Heart right ventricle (tissue), 16 donors: ENCODE measurements around the gene RNU7-1. TPM values are rescaled to one million over a fixed set of nuclear protein-coding genes. Genes with fewer than 3 reads are reported as not detected.
A peak's percentile ranks its signal among the peaks of the same experiment; 100 is the strongest.

ENCODE experiments used
- ATAC-seq, 8 donors: fragments of 200-7000 bp; cut with Tn5 transposase; one replicate each; pipeline ENCODE4 v1.9.1; 2020; ENCODE audit warnings: mild to moderate bottlenecking in 8 of 8, moderate library complexity in 8 of 8, moderate number of reproducible peaks in 1 of 8
- DNase-seq, 2 donors: peaks; one replicate each; pipeline ENCODE4 v3.0.0-alpha.2; 2020
- H3K27ac ChIP-seq, 10 donors: fragments of 200-600 bp; sonication (generic) in 2 of 10; one replicate each; pipeline versions ENCODE4 v1.5.0 to v1.8.0; 2020 to 2022; ENCODE audit warnings: mild to moderate bottlenecking in 3 of 10
- H3K27me3 ChIP-seq, 7 donors: fragments of 200-600 bp; one replicate each; pipeline ENCODE4 v1.8.0; 2021 to 2022; ENCODE audit warnings: mild to moderate bottlenecking in 2 of 7
- H3K36me3 ChIP-seq, 9 donors: fragments of 200-600 bp; sonication (generic) in 1 of 9; one replicate each; pipeline versions ENCODE4 v1.5.0 to v1.8.0; 2020 to 2022; ENCODE audit warnings: mild to moderate bottlenecking in 2 of 9
- H3K4me1 ChIP-seq, 9 donors: fragments of 200-600 bp; sonication (generic) in 1 of 9; one replicate each; pipeline versions ENCODE4 v1.5.0 to v1.8.0; 2020 to 2022; ENCODE audit warnings: mild to moderate bottlenecking in 4 of 9
- H3K4me3 ChIP-seq, 10 donors: fragments of 200-600 bp; sonication (generic) in 2 of 10; one replicate each; pipeline versions ENCODE4 v1.5.0 to v1.8.0; 2020 to 2022; ENCODE audit warnings: mild to moderate bottlenecking in 7 of 10, moderate library complexity in 2 of 10
- H3K9me3 ChIP-seq, 11 donors: fragments of 200-600 bp in 10 of 11; sonication (generic) in 2 of 11; one replicate each; pipeline versions ENCODE4 v1.5.0 to v1.8.0; 2013 to 2022; ENCODE audit warnings: mild to moderate bottlenecking in 2 of 11, control low read depth in 1 of 11, moderate library complexity in 1 of 11
- WGBS, 2 donors: extraction: QIAGEN DNeasy Blood & Tissue Kit; methylation state at CpG; one replicate each; pipeline ENCODE4 v1.1.7; 2013; ENCODE audit warnings: inconsistent platforms in 1 of 2; 5-methylcytosine and 5-hydroxymethylcytosine counted together
- intact Hi-C, 10 donors: fragments of 100-400 bp; cut with DNase I; formaldehyde crosslinking; loops; one replicate each; pipeline versions ENCODE4 v1.11.1 to v1.14.2; 2022
- polyA plus RNA-seq, 2 donors: library from polyadenylated mRNA; stranded (reverse); fragments of 200-250 nt; gene quantifications; one replicate each; pipeline ENCODE4 v1.2.3, GENCODE V29; 2013
- total RNA-seq, 10 donors: library from RNA; stranded (reverse); fragmentation: NEBNext Ultra II Directional in 3 of 10; extraction: Animal tissue kit (Norgen Biotek cat#: 25700) in 3 of 10; gene quantifications; one replicate each; pipeline versions ENCODE4 v1.2.1 to v1.2.4, GENCODE V29; 2021 to 2023
- TF ChIP-seq, protein P1 (sequence below), 9 donors: fragments of 200-600 bp; sonication (generic) in 2 of 9; IDR thresholded peaks; one replicate each; pipeline versions ENCODE4 v1.5.0 to v1.8.0; 2021 to 2022; ENCODE audit warnings: antibody characterized with exemption in 9 of 9, mild to moderate bottlenecking in 5 of 9, moderate library complexity in 1 of 9
- donor health status: Arrhythmogenic right ventricular cardiomyopathy.
- donor health status: ischemic (EF 13 %, LVEDD 7.1; RV severe dilation, severe dysfunction).
- donor health status: healthy with polysubstance abuse.
- donor health status: DM: no; HTN: yes; CAD: no.
- donor health status: DM: no; HTN: no; CAD: no.
- donor health status: ischemic (EF 25% LVEDD 6.9; RV normal size, moderate dysfunction).
- donor health status: ischemic (EF 25% LVEDD 5.7; RV mildly dilated, moderate dysfunction).
- donor health status: healthy.
- donor health status: DM: yes; HTN: yes; CAD: no.
- donor health status: Ischemic cardiomyopathy.
- donor health status: ischemic (EF 35%, LVEDD 5.7; RV mildly dilated, moderate dysfunction).
- donor health status: nonischemic (EF 11% LVEDD 7.7; RV severe dilation, severe dysfunction).
- donor health status: DM: yes; HTN: yes; CAD: no.
- donor health status: PGD.
- donor health status: ischemic (EF 29% LVEDD 5.4; RV normal size, mild dysfunction).
- donor health status: nonischemic (EF 23%, LVEDD 6.1; RV moderate dilation, normal function).

The RNU7-1 gene
- total and polyA plus RNA-seq, 12 donors = not detected

DNA sequence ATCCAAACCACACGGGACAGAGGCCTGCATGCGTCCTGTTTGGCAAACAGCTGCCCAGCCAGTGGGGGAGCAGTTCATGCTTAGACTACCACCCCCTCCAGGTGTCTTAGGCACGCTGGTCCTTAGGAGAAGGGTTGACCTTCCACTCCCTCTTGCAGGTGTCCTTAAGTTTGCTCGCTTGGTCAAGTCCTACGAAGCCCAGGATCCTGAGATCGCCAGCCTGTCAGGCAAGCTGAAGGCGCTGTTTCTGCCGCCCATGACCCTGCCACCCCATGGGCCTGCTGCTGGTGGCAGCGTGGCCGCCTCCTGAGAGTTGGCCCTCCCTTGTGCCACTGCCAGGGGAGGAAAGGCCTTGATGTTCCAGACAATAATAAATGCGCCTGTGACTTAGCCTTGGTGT is 2.0 kb downstream of the RNU7-1 start:
- Histone ChIP-seq H3K27ac (peak overlapping the region in 6 of 10 donors; percentile 9 to 99 (median 75)), H3K36me3 (peaks cover 0 to 43% (median 11%) of the 10 kb centered on the region in 9 donors), H3K27me3 (no peaks in the 10 kb centered on the region), H3K9me3 (no peaks in the 10 kb centered on the region), H3K4me3 (peak overlapping the region in 5 of 10 donors; percentile 7 to 96 (median 66)), H3K4me1 (peaks cover 18 to 83% (median 43%) of the 10 kb centered on the region in 9 donors)
- 80 to 87% methylated on average over 11 of the region's 11 CpGs for WGBS, 2 donors
- intact Hi-C loops = loop anchor here in 9 of 10 donors (2.0 to 10.0 kb wide), 13 partner anchors 15 to 169 kb away; partner anchors contain the start of genes C1R (in 3 of the 9), C1RL (in 1 of the 9), LPCAT3 (in 1 of the 9) and TPI1 (in 1 of the 9)
- ATAC-seq (no peak), DNase-seq (peak in 1 of 2 donors; percentile 10)
- TF ChIP-seq, protein P1, sequence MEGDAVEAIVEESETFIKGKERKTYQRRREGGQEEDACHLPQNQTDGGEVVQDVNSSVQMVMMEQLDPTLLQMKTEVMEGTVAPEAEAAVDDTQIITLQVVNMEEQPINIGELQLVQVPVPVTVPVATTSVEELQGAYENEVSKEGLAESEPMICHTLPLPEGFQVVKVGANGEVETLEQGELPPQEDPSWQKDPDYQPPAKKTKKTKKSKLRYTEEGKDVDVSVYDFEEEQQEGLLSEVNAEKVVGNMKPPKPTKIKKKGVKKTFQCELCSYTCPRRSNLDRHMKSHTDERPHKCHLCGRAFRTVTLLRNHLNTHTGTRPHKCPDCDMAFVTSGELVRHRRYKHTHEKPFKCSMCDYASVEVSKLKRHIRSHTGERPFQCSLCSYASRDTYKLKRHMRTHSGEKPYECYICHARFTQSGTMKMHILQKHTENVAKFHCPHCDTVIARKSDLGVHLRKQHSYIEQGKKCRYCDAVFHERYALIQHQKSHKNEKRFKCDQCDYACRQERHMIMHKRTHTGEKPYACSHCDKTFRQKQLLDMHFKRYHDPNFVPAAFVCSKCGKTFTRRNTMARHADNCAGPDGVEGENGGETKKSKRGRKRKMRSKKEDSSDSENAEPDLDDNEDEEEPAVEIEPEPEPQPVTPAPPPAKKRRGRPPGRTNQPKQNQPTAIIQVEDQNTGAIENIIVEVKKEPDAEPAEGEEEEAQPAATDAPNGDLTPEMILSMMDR (IDR thresholded peaks at IDR 0.05) = no peak

DNA sequence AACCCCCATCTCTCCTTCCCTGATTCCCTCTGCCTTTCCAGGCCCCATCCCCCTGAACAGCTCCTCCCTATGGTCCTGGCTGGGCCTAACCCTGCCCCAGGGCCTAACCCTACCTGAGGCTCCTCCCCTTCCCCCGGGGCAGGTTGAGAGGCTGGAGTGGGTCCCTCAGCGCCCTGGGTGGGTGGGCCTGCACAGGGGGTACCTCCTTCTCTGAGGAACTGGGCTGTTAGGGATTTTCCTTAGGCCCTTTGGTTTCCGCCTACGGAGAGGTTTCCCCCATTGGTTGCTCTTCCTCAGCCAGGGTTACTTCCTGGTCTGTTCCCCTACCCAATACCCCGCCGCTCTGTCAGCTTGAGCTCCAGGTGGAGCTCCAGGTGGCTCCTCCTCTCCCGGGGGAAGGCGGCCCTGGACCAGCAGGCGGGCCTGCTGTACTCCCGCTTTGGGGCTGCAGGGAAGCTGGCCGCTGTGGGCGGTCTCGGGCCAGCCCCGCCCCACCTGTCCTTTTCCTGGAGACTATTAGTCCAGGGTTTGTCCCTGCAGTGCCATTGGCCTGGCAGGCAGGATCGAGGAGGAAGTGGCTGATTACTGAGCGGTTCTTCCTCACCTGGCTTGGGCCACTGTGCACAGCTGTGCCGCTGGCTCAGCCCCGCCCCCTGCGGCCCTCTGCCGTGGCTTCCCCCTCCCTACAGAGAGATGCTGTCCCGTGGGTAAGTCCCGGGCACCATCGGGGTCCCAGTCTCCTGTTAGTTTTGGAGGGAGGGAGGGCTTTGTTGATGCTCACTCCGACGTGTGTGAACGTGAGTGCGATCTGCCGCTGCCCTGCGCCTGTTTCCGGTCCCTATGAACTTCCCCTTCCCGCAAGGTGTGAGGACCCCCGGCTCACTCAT is 2.7 kb downstream of the RNU7-1 start:
- H3K27me3 ChIP-seq = no peaks in the 10 kb centered on the region
- no peaks in the 10 kb centered on the region for H3K9me3 ChIP-seq
- H3K4me3 ChIP-seq = peak overlapping the region in 6 of 10 donors; percentile 7 to 45 (median 33)
- ATAC-seq = peak in 1 of 8 donors; percentile 0
- peak overlapping the region in 6 of 10 donors; percentile 9 to 96 (median 54) for H3K27ac ChIP-seq
- peaks cover 18 to 86% (median 40%) of the 10 kb centered on the region in 9 donors for H3K4me1 ChIP-seq
- TF ChIP-seq, protein P1 (IDR thresholded peaks at IDR 0.05) = no peak
- 40 to 42% methylated on average over 32 of the region's 32 CpGs for WGBS, 2 donors
- DNase-seq = peak in 1 of 2 donors; percentile 38
- peaks cover 0 to 36% (median 9%) of the 10 kb centered on the region in 9 donors for H3K36me3 ChIP-seq
- intact Hi-C loops = loop anchor here in 7 of 10 donors (5.0 to 10.0 kb wide), 8 partner anchors 81 to 169 kb away; partner anchors contain the start of genes C1R (in 3 of the 7), C1RL (in 1 of the 7) and TPI1 (in 1 of the 7)

DNA sequence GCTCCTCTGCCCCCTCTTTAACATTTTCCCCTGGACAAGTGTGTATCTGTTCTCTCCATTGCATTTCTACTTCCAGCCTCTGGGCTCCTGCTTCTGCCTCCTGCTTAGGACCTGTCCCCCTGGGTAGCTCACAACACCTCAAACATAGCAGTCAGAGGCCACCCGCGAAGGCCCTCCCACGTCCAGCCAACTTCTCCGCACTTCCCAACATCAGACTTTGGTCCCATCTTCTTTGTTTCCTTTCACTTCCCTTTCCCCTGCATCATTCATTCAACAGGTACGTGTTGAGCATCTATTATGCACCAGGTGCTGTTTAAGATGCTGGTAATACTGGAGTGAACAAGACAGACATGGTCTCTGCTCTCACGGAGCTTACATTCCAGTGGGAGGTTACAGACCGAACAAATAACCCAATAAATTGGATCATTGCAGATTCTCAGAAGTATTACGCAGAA is 3.3 kb downstream of the RNU7-1 start:
- ATAC-seq (no peak), DNase-seq (no peak)
- H3K4me1 ChIP-seq = peaks cover 18 to 81% (median 33%) of the 10 kb centered on the region in 9 donors
- WGBS, 2 donors = 75 to 78% methylated on average over 8 of the region's 8 CpGs
- H3K36me3 ChIP-seq = peaks cover 0 to 30% (median 7%) of the 10 kb centered on the region in 9 donors
- H3K9me3 ChIP-seq = no peaks in the 10 kb centered on the region
- intact Hi-C loops = loop anchor here in 7 of 10 donors (5.0 to 10.0 kb wide), 8 partner anchors 82 to 168 kb away; partner anchors contain the start of genes C1R (in 3 of the 7), C1RL (in 1 of the 7) and TPI1 (in 1 of the 7)
- H3K27ac ChIP-seq = peak overlapping the region in 4 of 10 donors; percentile 47 to 96 (median 75)
- H3K4me3 ChIP-seq = peak overlapping the region in 5 of 10 donors; percentile 27 to 45 (median 34)
- TF ChIP-seq, protein P1 (IDR thresholded peaks at IDR 0.05) = no peak
- H3K27me3 ChIP-seq = no peaks in the 10 kb centered on the region

DNA sequence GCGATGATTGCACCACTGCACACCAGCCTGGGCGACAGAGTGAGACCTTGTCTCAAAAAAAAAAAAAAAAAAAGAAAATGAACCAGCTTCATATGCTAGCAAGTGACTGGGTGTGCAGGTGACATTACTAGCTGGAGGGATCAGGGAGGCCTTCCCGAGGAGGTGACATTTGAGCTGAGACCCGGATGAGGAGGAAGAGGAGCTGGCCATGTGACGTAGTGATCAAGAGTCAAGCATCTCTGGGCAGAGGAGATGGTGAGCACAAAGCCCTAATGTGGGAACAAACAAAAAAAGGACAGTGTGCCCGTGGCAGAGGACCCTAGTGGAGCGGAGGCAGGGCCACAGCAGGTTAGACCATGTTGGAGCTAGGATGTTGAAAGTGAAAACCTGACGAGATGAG is 4.0 kb downstream of the RNU7-1 start:
- WGBS, 2 donors = 89 to 93% methylated on average over 8 of the region's 8 CpGs
- DNase-seq = peak in 1 of 2 donors; percentile 7
- intact Hi-C loops = loop anchor here in 7 of 10 donors (5.0 to 10.0 kb wide), 8 partner anchors 83 to 167 kb away; partner anchors contain the start of genes C1R (in 3 of the 7), C1RL (in 1 of the 7) and TPI1 (in 1 of the 7)
- Histone ChIP-seq H3K36me3 (peaks cover 0 to 24% (median 7%) of the 10 kb centered on the region in 9 donors), H3K27ac (peak overlapping the region in 1 of 10 donors; percentile 96), H3K4me1 (peaks cover 18 to 78% (median 29%) of the 10 kb centered on the region in 9 donors), H3K27me3 (no peaks in the 10 kb centered on the region), H3K9me3 (no peaks in the 10 kb centered on the region), H3K4me3 (no peak overlapping the region)
- ATAC-seq = no peak
- TF ChIP-seq, protein P1 (IDR thresholded peaks at IDR 0.05) = no peak
